ENCODE data around the gene ABHD3.
"Not testable (repeated sequence)": the region's sequence is repeated elsewhere in the genome, so short reads cannot be mapped to it uniquely, and the experiment has no call there.

ABHD3 gene

GRCh38 chr18:21704603-21705364 is at the start of gene ABHD3:
Gene ABHD3 (minus strand): TSS chr18:21704774. CDS start chr18:21704665, 109 bp downstream.
- DNase-seq: peak; percentile 98

GRCh38 chr18:21747764-21748693 is 43.5 kb upstream of the ABHD3 start:
- no peak for DNase-seq

GRCh38 chr18:21747268-21747667 is 42.7 kb upstream of the ABHD3 start:
- no peak for DNase-seq

GRCh38 chr18:21745231-21745630 is 40.7 kb upstream of the ABHD3 start:
- no peak for DNase-seq

GRCh38 chr18:21743166-21743832 is 38.7 kb upstream of the ABHD3 start:
- DNase-seq: no peak

GRCh38 chr18:21742315-21742687 is 37.7 kb upstream of the ABHD3 start:
- no peak for DNase-seq

- no peak for DNase-seq
These were observed 37.2 kb upstream of the ABHD3 start for GRCh38 chr18:21741562-21742314.

GRCh38 chr18:21741312-21741561 is 36.7 kb upstream of the ABHD3 start:
- DNase-seq: peak; percentile 76

GRCh38 chr18:21740538-21741311 is 36.2 kb upstream of the ABHD3 start, which contains the start of gene MIB1:
Gene MIB1 (plus strand): TSS chr18:21740792. CDS start chr18:21741584, 792 bp downstream.
- DNase-seq: peak; percentile 100

- no peak for DNase-seq
These were observed 35.3 kb upstream of the ABHD3 start for GRCh38 chr18:21739604-21740537.

GRCh38 chr18:21736926-21737325 is 32.4 kb upstream of the ABHD3 start:
- not testable (repeated sequence) for DNase-seq

GRCh38 chr18:21735452-21736015 is 31.0 kb upstream of the ABHD3 start:
- peak; percentile 86 for DNase-seq

GRCh38 chr18:21733011-21733410 is 28.4 kb upstream of the ABHD3 start:
- DNase-seq: no peak

- DNase-seq: no peak
These were observed 23.1 kb upstream of the ABHD3 start for GRCh38 chr18:21727702-21728101.

- DNase-seq: no peak
These were observed 20.6 kb upstream of the ABHD3 start for GRCh38 chr18:21725201-21725600.

GRCh38 chr18:21722687-21723086 is 18.1 kb upstream of the ABHD3 start:
- no peak for DNase-seq

- no peak for DNase-seq
These were observed 9.9 kb upstream of the ABHD3 start for GRCh38 chr18:21714474-21714873.

- DNase-seq: not testable (repeated sequence)
These were observed 2.6 kb upstream of the ABHD3 start for GRCh38 chr18:21707130-21707529.

GRCh38 chr18:21706386-21706865 is 1.9 kb upstream of the ABHD3 start:
- DNase-seq: no peak

GRCh38 chr18:21703241-21703820 is 1.2 kb downstream of the ABHD3 start:
- DNase-seq: peak; percentile 72
